HepG2 (cell line): ENCODE measurements around the gene TMEM200B. TPM values are rescaled to one million over a fixed set of nuclear protein-coding genes. Genes with fewer than 3 reads are reported as not detected.

Source experiments
- AGO2 ChIP-seq: fragments of 200-400 bp; formaldehyde crosslinking; optimal IDR thresholded peaks from 2 replicates; pipeline ENCODE3; 2017; ENCODE audit warnings: mild to moderate bottlenecking, low read depth, low read length, moderate library complexity
- ARID5B ChIP-seq: IDR thresholded peaks from 2 replicates; pipeline ENCODE4 v1.4.0; 2020; ENCODE audit warnings: mild to moderate bottlenecking, missing genetic modification reagents
- GFI1 ChIP-seq: sonication (generic); formaldehyde crosslinking; IDR thresholded peaks from 2 replicates; pipeline ENCODE4 v1.5.0; 2020; ENCODE audit warnings: missing genetic modification reagents, mild to moderate bottlenecking, borderline replicate concordance
- HNF4A ChIP-seq: sonication (generic); formaldehyde crosslinking; IDR thresholded peaks from 2 replicates; pipeline ENCODE4 v1.4.0; 2020; ENCODE audit warnings: missing genetic modification reagents
- MAZ ChIP-seq, 2 experiments: sonication (generic) in 1 of 2; formaldehyde crosslinking in 1 of 2; IDR thresholded peaks; 2 replicates each; pipeline versions ENCODE4 v1.5.0 to v1.6.1; 2012 to 2020; ENCODE audit warnings: low read depth in 2 of 2, mild to moderate bottlenecking in 2 of 2, borderline replicate concordance in 1 of 2, improper control_type of control experiment in 1 of 2, low read length in 1 of 2, missing genetic modification reagents in 1 of 2, moderate library complexity in 1 of 2
- NONO ChIP-seq, 2 experiments: fragments of 450-650 bp in 1 of 2; sonication (generic) in 1 of 2; formaldehyde crosslinking in 1 of 2; IDR thresholded peaks in 1 of 2; conservative IDR thresholded peaks in 1 of 2; 2 replicates each; pipeline versions ENCODE4 v1.6.1 to v1.8.0; 2017 to 2022; ENCODE audit warnings: mild to moderate bottlenecking in 1 of 2, missing genetic modification reagents in 1 of 2, moderate library complexity in 1 of 2
- NPAS2 ChIP-seq: sonication (generic); formaldehyde crosslinking; IDR thresholded peaks from 2 replicates; pipeline ENCODE4 v1.8.0; 2022; ENCODE audit warnings: mild to moderate bottlenecking, missing genetic modification reagents, borderline replicate concordance
- POLR2G ChIP-seq: fragments of 200-400 bp; formaldehyde crosslinking; IDR thresholded peaks from 2 replicates; pipeline ENCODE4 v1.6.1; 2018; ENCODE audit warnings: mild to moderate bottlenecking, low read depth, low read length, moderate library complexity
- UBTF ChIP-seq: sonication (generic); formaldehyde crosslinking; IDR thresholded peaks from 2 replicates; pipeline ENCODE4 v1.4.0; 2020; ENCODE audit warnings: mild to moderate bottlenecking, missing genetic modification reagents
- YY1 ChIP-seq: IDR thresholded peaks from 2 replicates; pipeline ENCODE4 v1.6.1; 2011; ENCODE audit warnings: low read length, low read depth, moderate library complexity, mild to moderate bottlenecking; ENCODE audit not compliant: insufficient read depth, insufficient replicate concordance
- ZBTB1 ChIP-seq: sonication (generic); formaldehyde crosslinking; IDR thresholded peaks from 2 replicates; pipeline ENCODE4 v1.4.0; 2020; ENCODE audit warnings: missing genetic modification reagents, borderline replicate concordance
- ZNF253 ChIP-seq: sonication (generic); formaldehyde crosslinking; IDR thresholded peaks from 2 replicates; pipeline ENCODE4 v1.8.0; 2022; ENCODE audit warnings: mild to moderate bottlenecking, missing genetic modification reagents, borderline replicate concordance
- ZNF441 ChIP-seq: sonication (generic); formaldehyde crosslinking; IDR thresholded peaks from 2 replicates; pipeline ENCODE4 v1.7.0; 2021; ENCODE audit warnings: missing genetic modification reagents, borderline replicate concordance
- ZNF670 ChIP-seq: sonication (generic); formaldehyde crosslinking; IDR thresholded peaks from 2 replicates; pipeline ENCODE4 v1.8.0; 2022; ENCODE audit warnings: mild to moderate bottlenecking, missing genetic modification reagents, borderline replicate concordance
- ZNF782 ChIP-seq: sonication (generic); formaldehyde crosslinking; IDR thresholded peaks from 2 replicates; pipeline ENCODE4 v1.4.0; 2020; ENCODE audit warnings: missing genetic modification reagents, mild to moderate bottlenecking, borderline replicate concordance
- ZSCAN22 ChIP-seq: sonication (generic); formaldehyde crosslinking; IDR thresholded peaks from 2 replicates; pipeline ENCODE4 v1.4.0; 2020; ENCODE audit warnings: mild to moderate bottlenecking, missing genetic modification reagents
- polyA plus RNA-seq, 8 experiments: library from polyadenylated mRNA; depleted of rRNA in 3 of 8; stranded (reverse) in 7 of 8; unstranded in 1 of 8; fragments of >200 nt; fragmentation: Illumina TruSeq in 4 of 8; extraction: Trizol in 4 of 8; gene quantifications; 2 replicates each; pipeline versions ENCODE4 v1.2.1 to v1.2.3, GENCODE V29; 2011 to 2016; ENCODE audit warnings: low read depth in 4 of 8, missing spikeins in 1 of 8, mixed read lengths in 1 of 8; ENCODE audit not compliant: insufficient read depth in 1 of 8
- total RNA-seq, 5 experiments: library from RNA; depleted of rRNA; stranded (reverse); fragments of >200 nt; fragmentation: Illumina TruSeq; extraction: Trizol; gene quantifications; 2 replicates each; pipeline ENCODE4 v1.2.3, GENCODE V29; 2016; ENCODE audit warnings: low read depth in 1 of 5

The TMEM200B gene
- total and polyA plus RNA-seq, 2 of the 13 experiments (the other 11 are each of a cell fraction or from before 2014, with no cell fraction given): 1.1 to 1.4 TPM

- TF ChIP-seq ZNF782 (no peak), MAZ (IDR thresholded peaks at IDR 0.05; ENCODE audit: borderline replicate concordance, low read depth, low read length) (peak; percentile 56; the same call in 1 of the 2 replicates), MAZ (CRISPR knock-in tag; IDR thresholded peaks at IDR 0.05; ENCODE audit: low read depth) (no peak), POLR2G (0 out of 2 replicates have a peak, but pooled peaks have one; percentile 47), NPAS2 (CRISPR knock-in tag) (no peak), ZNF670 (CRISPR knock-in tag) (0 out of 2 replicates have a peak, but pooled peaks have one; percentile 64), ZNF253 (CRISPR knock-in tag) (0 out of 2 replicates have a peak, but pooled peaks have one; percentile 37), HNF4A (CRISPR knock-in tag) (no peak), AGO2 (no peak), ZNF441 (CRISPR knock-in tag) (no peak), ZSCAN22 (CRISPR knock-in tag) (no peak), NONO (IDR thresholded peaks at IDR 0.05) (no peak), NONO (CRISPR knock-in tag; conservative IDR thresholded peaks at IDR 0.05) (peak; percentile 38; the same call in 1 of the 2 replicates), GFI1 (0 out of 2 replicates have a peak, but pooled peaks have one; percentile 40), ARID5B (peak; percentile 35; the same call in 1 of the 2 replicates), YY1 (peak; percentile 13), ZBTB1 (CRISPR knock-in tag) (no peak), UBTF (CRISPR knock-in tag) (peak; percentile 63)
These were observed 898 bp upstream of the TMEM200B start (continued) for GRCh38 chr1:29124366-29125236.
